ENCODE results near the gene CD82. TPM values are rescaled to one million over a fixed set of nuclear protein-coding genes. Genes with fewer than 3 reads are reported as not detected.

The CD82 gene
- total RNA-seq, 1 donor from 2014 or later, result 152 TPM

- no peak for DNase-seq (ENCODE audit: low spot score)
Measured at GRCh38 chr11:44661311-44661717, 95.9 kb downstream of the CD82 start.

Other genes with a start within 250 kb of the CD82 start
- gene TSPAN18, start 161.3 kb downstream of the CD82 start, total RNA-seq, result 25.1 TPM